ENCODE measurements around the gene AASDH.

- no peak for TF ChIP-seq CTCF (conservative IDR thresholded peaks at IDR 0.05; ENCODE audit: low read depth, low read length)
- no peak for TF ChIP-seq RAD21 (IDR thresholded peaks at IDR 0.05; ENCODE audit: low read length)
Measured at GRCh38 chr4:56326363-56326762, 60.9 kb downstream of the AASDH start.

All from IMR-90 (cell line).